ENCODE results near the gene GLO1. TPM values are rescaled to one million over a fixed set of nuclear protein-coding genes. Genes with fewer than 3 reads are reported as not detected.

The GLO1 gene
- total RNA-seq, 4 donors from 2014 or later: 65.3 to 166 (median 99.1) TPM

GRCh38 chr6:38650207-38650752 lies 52.7 kb downstream of the GLO1 start:
- no peaks in the 10 kb centered on the region for H3K4me1 ChIP-seq
- no peaks in the 10 kb centered on the region for H3K36me3 ChIP-seq
- H3K9me3 ChIP-seq: no peaks in the 10 kb centered on the region
- no peaks in the 10 kb centered on the region for H3K27me3 ChIP-seq
- no peak overlapping the region for H3K27ac ChIP-seq
- no peak for TF ChIP-seq CTCF (IDR thresholded peaks at IDR 0.05)
- no peak for TF ChIP-seq POLR2A (IDR thresholded peaks at IDR 0.05)
- intact Hi-C loops (cut with DNase I; ENCODE audit: low total_unique reads): no loop called here
- no peak for DNase-seq
- no peak overlapping the region for H3K4me3 ChIP-seq

GRCh38 chr6:38649744-38650143 lies 53.2 kb downstream of the GLO1 start:
- H3K27me3 ChIP-seq: no peaks in the 10 kb centered on the region
- TF ChIP-seq POLR2A (IDR thresholded peaks at IDR 0.05): no peak
- no peak for TF ChIP-seq CTCF (IDR thresholded peaks at IDR 0.05)
- H3K27ac ChIP-seq: no peak overlapping the region
- no peak for DNase-seq
- no peaks in the 10 kb centered on the region for H3K4me1 ChIP-seq
- intact Hi-C loops (cut with DNase I; ENCODE audit: low total_unique reads): no loop called here
- H3K9me3 ChIP-seq: no peaks in the 10 kb centered on the region
- no peaks in the 10 kb centered on the region for H3K36me3 ChIP-seq
- H3K4me3 ChIP-seq: no peak overlapping the region

DNA sequence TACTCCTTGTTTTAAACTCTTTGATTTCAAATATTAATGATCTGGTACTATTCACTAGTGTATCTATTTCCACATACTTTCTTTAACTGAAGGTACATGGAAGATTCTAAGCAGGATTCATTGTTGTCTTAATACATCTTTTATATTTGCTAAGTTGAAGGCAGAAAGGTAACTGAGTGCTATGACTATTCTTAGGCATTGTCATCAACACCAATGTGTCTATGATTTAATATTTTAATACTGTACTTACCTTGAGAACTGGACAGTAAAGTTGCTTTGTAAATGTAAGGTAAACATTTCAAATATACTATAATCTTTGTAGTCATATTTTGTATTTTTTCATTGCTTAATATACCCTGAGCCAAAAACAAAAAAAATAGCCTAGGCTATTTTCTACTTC lies 54.3 kb downstream of the GLO1 start:
- DNase-seq: no peak
- Histone ChIP-seq H3K36me3 (no peaks in the 10 kb centered on the region), H3K9me3 (no peaks in the 10 kb centered on the region), H3K4me1 (no peaks in the 10 kb centered on the region), H3K27me3 (no peaks in the 10 kb centered on the region), H3K27ac (no peak overlapping the region), H3K4me3 (no peak overlapping the region)
- no peak for TF ChIP-seq POLR2A (IDR thresholded peaks at IDR 0.05)
- no peak for TF ChIP-seq CTCF (IDR thresholded peaks at IDR 0.05)
- intact Hi-C loops (cut with DNase I; ENCODE audit: low total_unique reads): no loop called here

DNA sequence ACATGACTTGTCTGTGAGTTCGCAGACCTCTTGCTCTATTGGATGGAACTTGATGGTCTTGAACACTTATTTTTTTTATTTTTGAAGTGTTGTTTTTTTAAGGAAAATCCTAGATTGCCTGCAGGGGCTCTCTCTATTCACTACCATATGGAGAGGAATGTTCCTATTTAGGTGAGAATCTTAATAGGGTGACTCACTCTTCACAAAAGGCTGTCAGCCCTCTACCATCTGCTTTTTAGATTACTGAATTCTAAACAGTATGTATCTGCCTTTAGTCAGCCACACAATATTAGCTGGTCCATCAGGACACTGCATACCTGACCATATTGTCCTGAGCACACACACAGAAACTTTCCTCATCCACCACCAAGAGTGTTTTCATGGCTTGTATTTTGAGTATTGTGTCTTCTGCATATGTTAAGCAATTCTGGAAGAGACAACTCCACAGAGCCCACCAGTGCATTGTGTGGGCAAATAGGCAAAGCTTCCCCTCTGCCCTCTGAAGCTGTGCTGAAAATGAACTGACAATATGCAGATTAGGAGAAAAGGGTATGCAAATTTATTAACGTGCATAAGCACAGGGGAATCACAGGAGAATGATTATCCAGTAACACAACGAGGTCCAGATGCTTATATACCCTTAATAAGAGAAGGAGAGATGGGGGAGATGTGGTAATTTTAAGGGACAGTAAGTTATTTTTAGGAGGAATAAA lies 56.6 kb downstream of the GLO1 start:
- Histone ChIP-seq H3K4me1 (no peaks in the 10 kb centered on the region), H3K9me3 (no peaks in the 10 kb centered on the region), H3K27ac (no peak overlapping the region), H3K36me3 (no peaks in the 10 kb centered on the region), H3K27me3 (no peaks in the 10 kb centered on the region), H3K4me3 (no peak overlapping the region)
- intact Hi-C loops (cut with DNase I; ENCODE audit: low total_unique reads): no loop called here
- no peak for TF ChIP-seq CTCF (IDR thresholded peaks at IDR 0.05)
- TF ChIP-seq POLR2A (IDR thresholded peaks at IDR 0.05): no peak
- DNase-seq: no peak

- TF ChIP-seq POLR2A (IDR thresholded peaks at IDR 0.05) (no peak), CTCF (IDR thresholded peaks at IDR 0.05) (no peak)
- Histone ChIP-seq H3K36me3 (no peaks in the 10 kb centered on the region), H3K27me3 (no peaks in the 10 kb centered on the region), H3K4me3 (no peak overlapping the region), H3K27ac (no peak overlapping the region), H3K9me3 (no peaks in the 10 kb centered on the region), H3K4me1 (no peaks in the 10 kb centered on the region)
- DNase-seq: no peak
- intact Hi-C loops (cut with DNase I; ENCODE audit: low total_unique reads): no loop called here
These were observed 58.0 kb downstream of the GLO1 start for GRCh38 chr6:38644951-38645350.
